Activated naive CD8-positive, alpha-beta T cell (primary cell): ENCODE data around the gene TBC1D32.
"Not testable (repeated sequence)": the region's sequence is repeated elsewhere in the genome, so short reads cannot be mapped to it uniquely, and the experiment has no call there.

Source experiments
- H3K27ac Mint-ChIP-seq: one replicate; pipeline ENCODE4 v1.8.0; 2021; ENCODE audit warnings: mixed read lengths
- H3K27me3 Mint-ChIP-seq: one replicate; pipeline ENCODE4 v1.8.0; 2021; ENCODE audit warnings: mixed read lengths
- H3K36me3 Mint-ChIP-seq: one replicate; pipeline ENCODE4 v1.8.0; 2021; ENCODE audit warnings: mixed read lengths
- H3K4me1 Mint-ChIP-seq: one replicate; pipeline ENCODE4 v1.8.0; 2021; ENCODE audit warnings: low read depth, mixed read lengths
- H3K4me3 Mint-ChIP-seq: one replicate; pipeline ENCODE4 v1.8.0; 2021; ENCODE audit warnings: mild to moderate bottlenecking, mixed read lengths
- H3K9me3 Mint-ChIP-seq: one replicate; pipeline ENCODE4 v1.8.0; 2021; ENCODE audit warnings: low read depth, mixed read lengths

Gene TBC1D32

GRCh38 chr6:121213341-121213740 lies 120.9 kb downstream of the TBC1D32 start:
- Mint-ChIP-seq H3K36me3 (peaks cover 69% of the 10 kb centered on the region), H3K9me3 (peaks cover 13% of the 10 kb centered on the region)
- H3K27ac Mint-ChIP-seq, H3K4me1 Mint-ChIP-seq, H3K4me3 Mint-ChIP-seq, H3K27me3 Mint-ChIP-seq: not testable (repeated sequence)

GRCh38 chr6:121210943-121211342 lies 123.3 kb downstream of the TBC1D32 start:
- Mint-ChIP-seq H3K27ac (no peak overlapping the region), H3K9me3 (peaks cover 3% of the 10 kb centered on the region), H3K27me3 (no peaks in the 10 kb centered on the region), H3K4me3 (no peak overlapping the region), H3K36me3 (peaks cover 53% of the 10 kb centered on the region), H3K4me1 (no peaks in the 10 kb centered on the region)

- no peaks in the 10 kb centered on the region for H3K4me1 Mint-ChIP-seq
- H3K9me3 Mint-ChIP-seq, result peaks cover 3% of the 10 kb centered on the region
- H3K27ac Mint-ChIP-seq, result no peak overlapping the region
- H3K4me3 Mint-ChIP-seq, result no peak overlapping the region
- H3K27me3 Mint-ChIP-seq, result no peaks in the 10 kb centered on the region
- peaks cover 21% of the 10 kb centered on the region for H3K36me3 Mint-ChIP-seq
Measured at GRCh38 chr6:121205569-121205968, 128.7 kb downstream of the TBC1D32 start.

- Mint-ChIP-seq H3K27me3 (no peaks in the 10 kb centered on the region), H3K4me3 (no peak overlapping the region), H3K4me1 (no peaks in the 10 kb centered on the region), H3K9me3 (no peaks in the 10 kb centered on the region), H3K27ac (no peak overlapping the region), H3K36me3 (peaks cover 17% of the 10 kb centered on the region)
Measured at GRCh38 chr6:121201105-121201504, 133.2 kb downstream of the TBC1D32 start.

- not testable (repeated sequence) for H3K4me3 Mint-ChIP-seq, H3K27ac Mint-ChIP-seq, H3K4me1 Mint-ChIP-seq, H3K9me3 Mint-ChIP-seq, H3K27me3 Mint-ChIP-seq
- H3K36me3 Mint-ChIP-seq, result peaks cover 45% of the 10 kb centered on the region
Measured at GRCh38 chr6:121196042-121196441, 138.2 kb downstream of the TBC1D32 start.

GRCh38 chr6:121190122-121190521 lies 144.2 kb downstream of the TBC1D32 start:
- Mint-ChIP-seq H3K4me1 (no peaks in the 10 kb centered on the region), H3K9me3 (no peaks in the 10 kb centered on the region), H3K27ac (no peak overlapping the region), H3K27me3 (no peaks in the 10 kb centered on the region), H3K4me3 (no peak overlapping the region), H3K36me3 (peaks cover 34% of the 10 kb centered on the region)

- H3K36me3 Mint-ChIP-seq, result peaks cover 29% of the 10 kb centered on the region
- no peaks in the 10 kb centered on the region for H3K4me1 Mint-ChIP-seq
- H3K9me3 Mint-ChIP-seq, result no peaks in the 10 kb centered on the region
- no peak overlapping the region for H3K27ac Mint-ChIP-seq
- no peak overlapping the region for H3K4me3 Mint-ChIP-seq
- no peaks in the 10 kb centered on the region for H3K27me3 Mint-ChIP-seq
Measured at GRCh38 chr6:121188356-121188755, 145.9 kb downstream of the TBC1D32 start.

- Mint-ChIP-seq H3K27ac (no peak overlapping the region), H3K4me3 (no peak overlapping the region), H3K36me3 (peaks cover 29% of the 10 kb centered on the region), H3K9me3 (no peaks in the 10 kb centered on the region), H3K4me1 (no peaks in the 10 kb centered on the region), H3K27me3 (no peaks in the 10 kb centered on the region)
Measured at GRCh38 chr6:121187833-121188200, 146.5 kb downstream of the TBC1D32 start.

- Mint-ChIP-seq H3K4me3 (no peak overlapping the region), H3K36me3 (peaks cover 24% of the 10 kb centered on the region), H3K9me3 (no peaks in the 10 kb centered on the region), H3K27me3 (no peaks in the 10 kb centered on the region), H3K4me1 (no peaks in the 10 kb centered on the region), H3K27ac (no peak overlapping the region)
Measured at GRCh38 chr6:121187200-121187832, 147.0 kb downstream of the TBC1D32 start.

GRCh38 chr6:121183742-121184141 lies 150.5 kb downstream of the TBC1D32 start:
- H3K4me1 Mint-ChIP-seq, result no peaks in the 10 kb centered on the region
- no peaks in the 10 kb centered on the region for H3K27me3 Mint-ChIP-seq
- H3K36me3 Mint-ChIP-seq, result peaks cover 31% of the 10 kb centered on the region
- no peak overlapping the region for H3K4me3 Mint-ChIP-seq
- H3K27ac Mint-ChIP-seq, result no peak overlapping the region
- H3K9me3 Mint-ChIP-seq, result peaks cover 7% of the 10 kb centered on the region

GRCh38 chr6:121175827-121176226 lies 158.5 kb downstream of the TBC1D32 start:
- H3K27ac Mint-ChIP-seq, result no peak overlapping the region
- peaks cover 38% of the 10 kb centered on the region for H3K36me3 Mint-ChIP-seq
- no peaks in the 10 kb centered on the region for H3K27me3 Mint-ChIP-seq
- no peak overlapping the region for H3K4me3 Mint-ChIP-seq
- H3K4me1 Mint-ChIP-seq, result no peaks in the 10 kb centered on the region
- H3K9me3 Mint-ChIP-seq, result peaks cover 4% of the 10 kb centered on the region

- not testable (repeated sequence) for H3K4me3 Mint-ChIP-seq, H3K27ac Mint-ChIP-seq, H3K27me3 Mint-ChIP-seq, H3K4me1 Mint-ChIP-seq, H3K9me3 Mint-ChIP-seq
- H3K36me3 Mint-ChIP-seq, result peaks cover 31% of the 10 kb centered on the region
Measured at GRCh38 chr6:121172451-121172850, 161.8 kb downstream of the TBC1D32 start.

- peaks cover 4% of the 10 kb centered on the region for H3K9me3 Mint-ChIP-seq
- H3K36me3 Mint-ChIP-seq, result peaks cover 27% of the 10 kb centered on the region
- no peak overlapping the region for H3K4me3 Mint-ChIP-seq
- H3K27me3 Mint-ChIP-seq, result no peaks in the 10 kb centered on the region
- no peaks in the 10 kb centered on the region for H3K4me1 Mint-ChIP-seq
- no peak overlapping the region for H3K27ac Mint-ChIP-seq
Measured at GRCh38 chr6:121171879-121172278, 162.4 kb downstream of the TBC1D32 start.

- H3K4me1 Mint-ChIP-seq, result no peaks in the 10 kb centered on the region
- H3K27ac Mint-ChIP-seq, result no peak overlapping the region
- no peak overlapping the region for H3K4me3 Mint-ChIP-seq
- H3K9me3 Mint-ChIP-seq, result peaks cover 18% of the 10 kb centered on the region
- peaks cover 40% of the 10 kb centered on the region for H3K36me3 Mint-ChIP-seq
- no peaks in the 10 kb centered on the region for H3K27me3 Mint-ChIP-seq
Measured at GRCh38 chr6:121161886-121162285, 172.4 kb downstream of the TBC1D32 start.

GRCh38 chr6:121160276-121160675 lies 174.0 kb downstream of the TBC1D32 start:
- Mint-ChIP-seq H3K4me1 (no peaks in the 10 kb centered on the region), H3K9me3 (peaks cover 27% of the 10 kb centered on the region), H3K4me3 (no peak overlapping the region), H3K27me3 (no peaks in the 10 kb centered on the region), H3K27ac (no peak overlapping the region), H3K36me3 (peaks cover 56% of the 10 kb centered on the region)

- Mint-ChIP-seq H3K4me1 (no peaks in the 10 kb centered on the region), H3K4me3 (no peak overlapping the region), H3K27ac (no peak overlapping the region), H3K9me3 (peaks cover 32% of the 10 kb centered on the region), H3K27me3 (no peaks in the 10 kb centered on the region), H3K36me3 (peaks cover 68% of the 10 kb centered on the region)
Measured at GRCh38 chr6:121158891-121159290, 175.4 kb downstream of the TBC1D32 start.
